ENCODE results near the gene ZSWIM5. TPM values are rescaled to one million over a fixed set of nuclear protein-coding genes. Genes with fewer than 3 reads are reported as not detected.
"Not testable (repeated sequence)": the region's sequence is repeated elsewhere in the genome, so short reads cannot be mapped to it uniquely, and the experiment has no call there.

ZSWIM5 gene
- total RNA-seq, 1 donor from 2014 or later, result 2.7 TPM

GRCh38 chr1:45225598-45225997, 19.2 kb upstream of the ZSWIM5 start:
- Histone ChIP-seq H3K27me3 (no peaks in the 10 kb centered on the region), H3K36me3 (no peaks in the 10 kb centered on the region), H3K9me3 (no peaks in the 10 kb centered on the region), H3K27ac (no peak overlapping the region), H3K4me1 (no peaks in the 10 kb centered on the region), H3K4me3 (no peak overlapping the region)
- no peak for DNase-seq (ENCODE audit: extremely low spot score in 2 of 2)
- intact Hi-C loops (cut with DNase I), result no loop called here
- TF ChIP-seq, protein P1, sequence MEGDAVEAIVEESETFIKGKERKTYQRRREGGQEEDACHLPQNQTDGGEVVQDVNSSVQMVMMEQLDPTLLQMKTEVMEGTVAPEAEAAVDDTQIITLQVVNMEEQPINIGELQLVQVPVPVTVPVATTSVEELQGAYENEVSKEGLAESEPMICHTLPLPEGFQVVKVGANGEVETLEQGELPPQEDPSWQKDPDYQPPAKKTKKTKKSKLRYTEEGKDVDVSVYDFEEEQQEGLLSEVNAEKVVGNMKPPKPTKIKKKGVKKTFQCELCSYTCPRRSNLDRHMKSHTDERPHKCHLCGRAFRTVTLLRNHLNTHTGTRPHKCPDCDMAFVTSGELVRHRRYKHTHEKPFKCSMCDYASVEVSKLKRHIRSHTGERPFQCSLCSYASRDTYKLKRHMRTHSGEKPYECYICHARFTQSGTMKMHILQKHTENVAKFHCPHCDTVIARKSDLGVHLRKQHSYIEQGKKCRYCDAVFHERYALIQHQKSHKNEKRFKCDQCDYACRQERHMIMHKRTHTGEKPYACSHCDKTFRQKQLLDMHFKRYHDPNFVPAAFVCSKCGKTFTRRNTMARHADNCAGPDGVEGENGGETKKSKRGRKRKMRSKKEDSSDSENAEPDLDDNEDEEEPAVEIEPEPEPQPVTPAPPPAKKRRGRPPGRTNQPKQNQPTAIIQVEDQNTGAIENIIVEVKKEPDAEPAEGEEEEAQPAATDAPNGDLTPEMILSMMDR (IDR thresholded peaks at IDR 0.05), result no peak
- TF ChIP-seq POLR2A (IDR thresholded peaks at IDR 0.05) (no peak), POLR2AphosphoS5 (IDR thresholded peaks at IDR 0.05; ENCODE audit: insufficient read depth in 1 of 2, low read depth in 1 of 2) (no peak)

DNA sequence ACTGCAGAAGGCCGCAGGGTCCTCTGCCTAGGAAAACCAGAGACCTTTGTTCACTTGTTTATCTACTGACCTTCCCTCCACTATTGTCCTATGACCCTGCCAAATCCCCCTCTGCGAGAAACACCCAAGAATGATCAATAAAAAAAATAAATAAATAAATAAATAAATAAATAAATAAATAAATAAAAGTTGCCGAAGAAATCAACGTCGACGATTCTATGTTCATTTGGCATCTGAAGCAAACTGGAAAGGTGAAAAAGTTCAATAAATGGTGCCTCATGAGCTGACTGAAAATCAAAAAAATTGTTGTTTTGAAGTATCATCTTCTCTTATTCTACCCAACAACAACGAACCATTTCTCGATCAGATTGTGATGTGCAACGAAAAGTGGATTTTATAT, 17.3 kb upstream of the ZSWIM5 start:
- intact Hi-C loops (cut with DNase I); DNase-seq (ENCODE audit: extremely low spot score in 2 of 2); H3K9me3 ChIP-seq; H3K4me3 ChIP-seq; H3K36me3 ChIP-seq; H3K27me3 ChIP-seq; H3K4me1 ChIP-seq; H3K27ac ChIP-seq: not testable (repeated sequence)

- intact Hi-C loops (cut with DNase I), result no loop called here
- H3K27ac ChIP-seq, result no peak overlapping the region
- H3K9me3 ChIP-seq, result no peaks in the 10 kb centered on the region
- H3K4me3 ChIP-seq, result no peak overlapping the region
- no peaks in the 10 kb centered on the region for H3K36me3 ChIP-seq
- no peak for DNase-seq (ENCODE audit: extremely low spot score in 2 of 2)
- no peaks in the 10 kb centered on the region for H3K4me1 ChIP-seq
- no peaks in the 10 kb centered on the region for H3K27me3 ChIP-seq
- TF ChIP-seq, protein P1 (IDR thresholded peaks at IDR 0.05), result no peak
- TF ChIP-seq POLR2A (IDR thresholded peaks at IDR 0.05) (no peak), POLR2AphosphoS5 (IDR thresholded peaks at IDR 0.05; ENCODE audit: insufficient read depth in 1 of 2, low read depth in 1 of 2) (no peak)
Observed at GRCh38 chr1:45221716-45222115, 15.3 kb upstream of the ZSWIM5 start.

- no peaks in the 10 kb centered on the region for H3K36me3 ChIP-seq
- no peak overlapping the region for H3K27ac ChIP-seq
- DNase-seq (ENCODE audit: extremely low spot score in 2 of 2), result no peak
- no peaks in the 10 kb centered on the region for H3K27me3 ChIP-seq
- no peak overlapping the region for H3K4me3 ChIP-seq
- H3K9me3 ChIP-seq, result no peaks in the 10 kb centered on the region
- TF ChIP-seq POLR2A (IDR thresholded peaks at IDR 0.05) (no peak), POLR2AphosphoS5 (IDR thresholded peaks at IDR 0.05; ENCODE audit: insufficient read depth in 1 of 2, low read depth in 1 of 2) (no peak)
- TF ChIP-seq, protein P1 (IDR thresholded peaks at IDR 0.05), result no peak
- intact Hi-C loops (cut with DNase I), result no loop called here
- no peaks in the 10 kb centered on the region for H3K4me1 ChIP-seq
Observed at GRCh38 chr1:45216861-45217260, 10.5 kb upstream of the ZSWIM5 start.

GRCh38 chr1:45216200-45216541, 9.8 kb upstream of the ZSWIM5 start:
- H3K27me3 ChIP-seq, result no peaks in the 10 kb centered on the region
- no peaks in the 10 kb centered on the region for H3K4me1 ChIP-seq
- no peak for DNase-seq (ENCODE audit: extremely low spot score in 2 of 2)
- TF ChIP-seq POLR2A (IDR thresholded peaks at IDR 0.05), result no peak
- TF ChIP-seq POLR2AphosphoS5 (IDR thresholded peaks at IDR 0.05; ENCODE audit: insufficient read depth in 1 of 2, low read depth in 1 of 2), result no peak
- no peak overlapping the region for H3K27ac ChIP-seq
- H3K4me3 ChIP-seq, result no peak overlapping the region
- H3K9me3 ChIP-seq, result no peaks in the 10 kb centered on the region
- H3K36me3 ChIP-seq, result no peaks in the 10 kb centered on the region
- intact Hi-C loops (cut with DNase I), result no loop called here

DNA sequence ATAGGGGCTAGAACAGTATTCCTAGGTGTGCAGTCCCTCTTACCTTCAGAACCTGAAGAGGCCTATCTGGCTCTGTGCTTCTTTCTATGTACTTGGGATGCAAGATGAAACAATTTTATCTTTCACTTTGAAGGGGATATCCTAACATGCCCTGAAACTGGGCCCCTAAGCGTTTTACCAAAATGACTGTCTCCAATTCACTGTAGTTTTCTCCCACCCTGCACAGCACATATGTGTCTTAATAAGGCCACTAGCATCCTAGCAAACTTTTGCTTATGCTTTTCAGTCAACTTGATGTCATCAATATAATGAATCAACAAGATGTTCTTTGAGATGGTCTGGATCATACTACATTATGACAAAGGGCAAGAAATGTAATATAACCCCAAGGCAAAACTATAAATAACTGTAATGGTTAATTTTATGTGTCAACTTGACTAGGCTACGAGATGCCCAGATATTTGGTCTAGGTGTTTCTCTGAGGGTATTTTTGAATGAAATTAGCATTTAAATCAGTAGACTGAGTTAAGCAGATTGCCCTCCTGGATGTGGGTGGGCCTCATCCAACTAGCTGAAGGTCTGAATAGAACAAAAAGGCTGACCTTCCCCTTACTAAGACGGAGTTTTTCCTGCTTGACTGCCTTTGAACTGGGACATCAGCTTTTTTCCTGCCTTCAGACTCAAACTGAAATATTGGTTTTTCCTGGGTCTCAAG, 9.2 kb upstream of the ZSWIM5 start:
- Histone ChIP-seq H3K27ac (no peak overlapping the region), H3K9me3 (no peaks in the 10 kb centered on the region), H3K4me1 (no peaks in the 10 kb centered on the region), H3K4me3 (no peak overlapping the region), H3K36me3 (no peaks in the 10 kb centered on the region), H3K27me3 (no peaks in the 10 kb centered on the region)
- no peak for TF ChIP-seq POLR2A (IDR thresholded peaks at IDR 0.05)
- no peak for TF ChIP-seq POLR2AphosphoS5 (IDR thresholded peaks at IDR 0.05; ENCODE audit: insufficient read depth in 1 of 2, low read depth in 1 of 2)
- TF ChIP-seq, protein P1 (IDR thresholded peaks at IDR 0.05), result no peak
- intact Hi-C loops (cut with DNase I), result no loop called here
- no peak for DNase-seq (ENCODE audit: extremely low spot score in 2 of 2)
